ENCODE data around the gene RAMP3.

DNA sequence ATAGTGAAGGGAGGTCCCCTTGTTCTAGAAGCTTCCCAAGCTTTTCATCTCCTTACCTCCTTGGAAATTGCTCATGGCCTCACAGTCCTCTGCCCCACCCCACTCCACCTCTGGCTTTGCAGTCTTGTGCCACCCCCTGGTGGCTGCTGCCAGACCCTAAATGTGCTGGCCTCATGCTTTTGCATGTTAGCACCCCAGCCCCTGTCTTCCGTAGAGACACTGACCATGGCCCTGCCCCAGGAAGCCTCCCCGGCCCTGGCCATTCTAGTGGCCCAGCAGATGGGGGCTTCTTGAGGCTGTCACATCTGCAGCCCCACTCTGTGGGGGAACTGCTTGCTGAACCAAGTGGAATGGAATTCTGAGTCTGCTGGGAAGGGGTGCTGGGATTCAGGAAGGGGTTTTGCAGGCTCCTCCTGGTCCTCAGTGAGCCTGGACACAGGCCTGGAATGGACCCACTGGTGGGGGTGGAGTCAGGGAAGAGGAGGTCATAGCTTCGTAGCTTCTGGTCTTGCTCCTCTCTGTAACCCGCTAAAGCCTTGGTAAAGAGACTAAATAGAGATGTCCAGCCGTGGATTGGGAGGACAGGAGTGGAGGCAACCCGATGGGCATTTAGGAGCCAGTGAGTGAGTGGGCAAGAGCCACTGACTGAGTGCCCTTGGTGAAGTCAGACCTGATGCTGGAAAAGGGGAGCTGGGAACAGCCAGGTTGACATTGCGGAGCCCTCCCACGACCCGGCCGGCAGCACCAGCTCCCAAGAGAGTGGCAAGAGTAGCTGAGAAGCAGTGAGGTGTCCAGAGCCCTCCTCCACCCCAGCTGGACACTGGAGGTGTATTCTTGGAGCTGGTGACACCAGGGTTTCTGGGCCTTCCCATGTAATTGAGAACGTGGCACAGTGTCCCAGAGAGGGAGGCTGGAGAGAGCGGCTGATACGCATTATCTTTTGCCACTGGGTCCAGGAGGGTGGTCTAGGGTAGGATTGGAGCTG, 20.9 kb downstream of the RAMP3 start:
- TF ChIP-seq, protein P1, sequence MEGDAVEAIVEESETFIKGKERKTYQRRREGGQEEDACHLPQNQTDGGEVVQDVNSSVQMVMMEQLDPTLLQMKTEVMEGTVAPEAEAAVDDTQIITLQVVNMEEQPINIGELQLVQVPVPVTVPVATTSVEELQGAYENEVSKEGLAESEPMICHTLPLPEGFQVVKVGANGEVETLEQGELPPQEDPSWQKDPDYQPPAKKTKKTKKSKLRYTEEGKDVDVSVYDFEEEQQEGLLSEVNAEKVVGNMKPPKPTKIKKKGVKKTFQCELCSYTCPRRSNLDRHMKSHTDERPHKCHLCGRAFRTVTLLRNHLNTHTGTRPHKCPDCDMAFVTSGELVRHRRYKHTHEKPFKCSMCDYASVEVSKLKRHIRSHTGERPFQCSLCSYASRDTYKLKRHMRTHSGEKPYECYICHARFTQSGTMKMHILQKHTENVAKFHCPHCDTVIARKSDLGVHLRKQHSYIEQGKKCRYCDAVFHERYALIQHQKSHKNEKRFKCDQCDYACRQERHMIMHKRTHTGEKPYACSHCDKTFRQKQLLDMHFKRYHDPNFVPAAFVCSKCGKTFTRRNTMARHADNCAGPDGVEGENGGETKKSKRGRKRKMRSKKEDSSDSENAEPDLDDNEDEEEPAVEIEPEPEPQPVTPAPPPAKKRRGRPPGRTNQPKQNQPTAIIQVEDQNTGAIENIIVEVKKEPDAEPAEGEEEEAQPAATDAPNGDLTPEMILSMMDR (IDR thresholded peaks at IDR 0.05): no peak
- TF ChIP-seq POLR2A (IDR thresholded peaks at IDR 0.05) (no peak), POLR2AphosphoS5 (IDR thresholded peaks at IDR 0.05) (no peak), EP300 (IDR thresholded peaks at IDR 0.05) (no peak)
